ENCODE data around the gene RGS14.

RGS14 gene

DNA sequence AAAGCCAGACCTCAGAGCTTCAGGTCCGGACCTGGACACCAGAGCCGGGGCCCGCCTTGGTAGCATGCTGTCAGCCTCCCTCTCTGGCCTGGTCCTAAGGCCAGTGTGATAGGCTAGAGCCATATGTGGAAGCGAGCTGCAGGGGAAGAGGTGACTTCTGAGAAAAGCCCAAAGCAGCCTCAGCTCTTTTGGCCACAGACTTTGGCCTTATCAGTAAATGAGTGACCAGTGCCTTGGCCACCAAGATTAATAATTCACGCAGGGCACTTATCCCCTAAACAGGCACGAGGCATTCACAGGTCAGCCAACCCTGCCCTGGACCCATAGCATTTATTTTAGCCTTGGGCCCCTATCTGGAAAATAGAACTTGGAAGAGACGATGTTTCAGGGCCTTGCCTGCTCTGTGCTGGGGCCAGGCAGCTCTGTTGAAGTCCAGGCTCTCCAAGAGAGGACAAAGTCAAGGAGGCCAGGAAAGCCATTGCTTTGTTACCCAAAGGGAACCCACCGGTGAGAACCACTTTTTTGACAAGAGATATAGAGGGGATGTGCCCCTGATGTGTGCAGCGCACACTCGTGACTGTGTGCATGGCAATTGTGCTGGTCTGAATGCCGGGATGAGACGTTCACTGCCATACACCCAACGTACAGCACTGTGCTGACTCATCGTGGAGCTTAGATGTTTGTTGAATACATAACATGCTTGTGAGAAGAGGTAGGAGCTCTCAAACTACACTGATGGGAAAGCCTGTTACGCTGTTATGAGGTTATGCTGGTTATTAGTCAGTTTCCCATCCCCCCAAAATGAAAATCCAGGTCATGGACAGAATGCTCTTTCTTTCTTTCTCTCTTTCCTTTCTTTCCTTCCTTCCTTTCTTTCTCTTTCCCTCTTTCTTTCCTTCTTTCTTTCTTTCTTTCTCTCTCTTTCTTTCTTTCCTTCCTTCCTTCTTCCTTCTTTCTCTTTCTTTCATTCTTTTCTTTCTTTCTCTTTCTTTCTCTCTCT lies 21.5 kb downstream of the RGS14 start:
- no peak for DNase-seq (ENCODE audit: low read depth, low spot score)

DNA sequence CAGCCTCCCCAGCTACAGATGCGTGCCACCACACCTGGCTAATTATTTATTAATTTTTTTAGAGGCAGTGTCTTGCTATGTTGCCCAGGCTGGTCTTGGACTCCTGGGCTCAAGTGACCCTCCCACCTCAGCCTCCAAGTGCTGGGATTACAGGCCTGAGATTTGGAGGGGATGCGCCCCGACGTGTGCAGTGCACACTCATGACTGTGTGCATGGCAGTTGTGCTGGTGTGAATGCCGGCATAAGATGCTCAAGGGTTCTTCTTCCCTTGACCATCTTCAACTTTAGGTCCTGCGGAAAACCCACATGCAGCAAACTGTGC lies 23.0 kb downstream of the RGS14 start:
- no peak for DNase-seq (ENCODE audit: low read depth, low spot score)

DNA sequence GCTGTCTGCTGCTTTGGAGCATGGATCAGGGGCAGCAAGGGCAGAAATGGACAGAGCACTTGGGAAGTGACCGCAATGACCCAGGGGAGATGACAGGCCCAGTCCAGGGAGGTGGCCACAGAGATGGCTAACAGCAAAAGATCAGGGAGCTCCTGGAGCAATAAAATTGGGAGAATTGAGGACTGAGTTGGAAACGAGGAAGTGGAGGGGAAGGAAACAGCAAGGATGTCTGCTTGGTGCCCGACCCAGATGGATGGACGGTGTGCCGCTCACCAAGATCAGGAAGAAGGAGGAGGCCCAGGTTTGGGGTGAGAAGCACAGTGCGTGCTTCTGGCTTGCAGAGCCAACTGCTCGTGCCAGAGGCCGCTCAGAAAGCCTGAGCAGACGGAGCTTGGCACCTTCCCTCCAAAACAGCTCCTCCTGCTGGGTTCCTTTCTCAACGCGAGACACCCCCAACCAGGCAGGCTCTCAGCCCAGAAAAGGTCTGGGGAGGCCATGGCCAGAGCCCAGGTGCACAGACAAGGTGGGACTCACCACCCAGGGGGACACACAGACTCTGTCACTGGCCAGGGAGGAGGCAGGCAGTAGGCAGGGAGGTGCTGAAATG lies 24.8 kb downstream of the RGS14 start:
- no peak for DNase-seq (ENCODE audit: low read depth, low spot score)

- no peak for DNase-seq (ENCODE audit: low read depth, low spot score)
Measured at GRCh38 chr5:177383181-177383580, 25.5 kb downstream of the RGS14 start.

- no peak for DNase-seq (ENCODE audit: low read depth, low spot score)
Measured at GRCh38 chr5:177384134-177384533, 26.4 kb downstream of the RGS14 start, which contains the start of gene SLC34A1. SLC34A1 (plus strand) TSS chr5:177384434; CDS start chr5:177385742, 1,308 bp downstream.

DNA sequence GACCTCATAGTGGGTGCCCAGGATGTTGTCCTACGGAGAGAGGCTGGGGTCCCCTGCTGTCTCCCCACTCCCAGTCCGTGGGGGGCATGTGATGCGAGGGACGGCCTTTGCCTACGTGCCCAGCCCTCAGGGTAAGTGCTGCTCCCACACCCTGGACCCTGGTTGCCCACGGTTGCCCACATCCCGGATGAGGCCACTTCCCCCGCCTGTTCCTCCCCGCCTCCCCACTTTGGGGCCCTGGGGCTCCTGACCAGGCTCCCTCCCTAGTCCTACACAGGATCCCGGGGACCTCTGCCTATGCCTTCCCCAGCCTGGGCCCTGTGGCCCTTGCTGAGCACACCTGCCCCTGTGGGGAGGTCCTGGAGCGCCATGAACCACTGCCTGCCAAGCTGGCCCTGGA lies 28.0 kb downstream of the RGS14 start:
- DNase-seq (ENCODE audit: low read depth, low spot score): no peak

DNA sequence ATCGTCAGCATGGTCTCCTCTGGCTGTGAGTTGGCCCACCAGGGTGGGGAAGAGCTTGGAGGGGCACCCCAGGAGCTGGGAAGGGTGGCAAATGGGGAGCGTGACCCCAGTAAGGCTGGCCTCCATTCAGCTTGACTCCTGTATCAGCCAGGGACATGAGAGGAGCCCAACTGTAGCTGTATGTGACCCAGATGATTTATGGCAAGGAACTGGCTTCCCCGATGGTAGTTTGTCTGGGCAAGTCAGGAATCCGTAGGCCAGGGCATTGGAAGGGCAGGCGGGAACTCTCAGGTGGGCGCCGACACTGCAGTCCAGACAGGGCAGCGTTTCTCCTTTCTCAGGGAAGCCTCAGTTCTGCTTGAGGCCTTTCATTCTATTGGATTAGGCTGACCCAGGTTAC lies 28.8 kb downstream of the RGS14 start:
- no peak for DNase-seq (ENCODE audit: low read depth, low spot score)

GRCh38 chr5:177387405-177387804 lies 29.7 kb downstream of the RGS14 start:
- DNase-seq (ENCODE audit: low read depth, low spot score): no peak

DNA sequence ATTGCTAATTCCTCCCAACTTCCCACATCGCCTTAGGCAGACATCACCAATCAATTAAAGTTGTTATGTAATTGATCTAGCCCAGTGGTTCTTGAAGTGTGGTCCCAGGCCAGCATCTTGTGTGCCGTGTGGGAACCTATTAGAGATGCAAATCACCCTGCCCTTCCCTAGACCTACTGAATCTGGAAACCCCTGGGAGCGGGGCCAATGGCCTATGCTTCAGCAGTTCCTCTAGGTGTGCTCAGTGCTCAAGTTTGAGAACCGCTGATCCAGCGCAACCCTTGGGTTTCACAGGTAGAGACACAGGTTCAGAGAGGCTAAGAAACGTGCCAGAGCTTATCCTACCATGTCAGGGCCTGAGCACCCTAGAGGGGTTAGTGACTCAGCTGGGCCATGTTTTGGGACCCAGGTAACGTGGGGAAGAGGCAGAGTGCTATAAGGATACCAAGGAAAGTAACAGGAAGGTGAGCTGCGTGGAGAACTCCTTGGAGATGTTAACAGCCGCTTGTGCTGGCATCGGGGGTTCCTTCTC lies 30.9 kb downstream of the RGS14 start:
- DNase-seq (ENCODE audit: low read depth, low spot score): no peak

GRCh38 chr5:177389241-177390169 lies 31.8 kb downstream of the RGS14 start:
- no peak for DNase-seq (ENCODE audit: low read depth, low spot score)

DNA sequence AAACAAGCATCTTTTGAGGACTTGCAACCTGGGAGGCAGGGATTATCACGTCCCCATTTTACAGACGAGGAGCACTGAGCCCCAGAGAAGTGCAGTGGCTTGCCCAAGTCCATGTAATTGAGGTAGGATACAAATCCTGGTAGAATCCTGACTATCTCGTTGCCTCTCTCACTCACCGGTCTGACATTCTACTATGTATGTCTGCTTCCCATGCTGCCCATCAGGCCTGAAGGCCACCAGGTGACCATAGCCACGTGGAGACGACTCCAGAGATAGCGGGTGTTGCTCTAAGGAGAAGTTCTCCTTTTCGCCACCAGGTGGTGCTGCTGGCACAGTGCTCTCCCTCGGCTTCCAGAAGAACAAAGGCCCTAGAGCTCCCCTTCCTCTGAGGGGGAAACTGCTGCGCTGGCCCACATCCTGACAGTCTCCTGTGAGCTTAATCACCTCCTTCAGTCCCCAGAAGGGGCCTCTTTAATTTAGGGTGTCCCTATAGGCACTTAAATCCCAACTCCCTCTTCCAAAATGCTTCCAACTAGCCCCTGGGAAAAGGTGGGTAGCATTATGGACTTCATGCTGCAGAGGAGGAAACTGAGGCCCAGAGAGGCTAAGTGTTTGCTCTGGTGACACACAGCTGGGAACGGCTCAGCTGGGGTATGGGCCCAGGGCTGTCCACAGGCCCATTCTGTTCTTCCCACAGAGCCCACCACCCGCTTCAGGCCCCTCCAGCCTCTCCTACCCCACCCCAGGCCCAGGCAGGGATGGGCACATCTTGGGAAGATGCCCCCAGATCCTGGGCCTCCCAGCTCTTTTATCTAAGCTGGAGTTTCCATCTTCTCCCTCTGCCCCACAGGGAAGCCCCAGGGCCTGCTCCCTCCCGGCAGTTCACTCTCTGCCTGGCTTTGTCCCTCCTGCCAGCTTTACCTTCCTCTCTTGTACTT lies 32.9 kb downstream of the RGS14 start:
- peak; percentile 75 for DNase-seq (ENCODE audit: low read depth, low spot score)

DNA sequence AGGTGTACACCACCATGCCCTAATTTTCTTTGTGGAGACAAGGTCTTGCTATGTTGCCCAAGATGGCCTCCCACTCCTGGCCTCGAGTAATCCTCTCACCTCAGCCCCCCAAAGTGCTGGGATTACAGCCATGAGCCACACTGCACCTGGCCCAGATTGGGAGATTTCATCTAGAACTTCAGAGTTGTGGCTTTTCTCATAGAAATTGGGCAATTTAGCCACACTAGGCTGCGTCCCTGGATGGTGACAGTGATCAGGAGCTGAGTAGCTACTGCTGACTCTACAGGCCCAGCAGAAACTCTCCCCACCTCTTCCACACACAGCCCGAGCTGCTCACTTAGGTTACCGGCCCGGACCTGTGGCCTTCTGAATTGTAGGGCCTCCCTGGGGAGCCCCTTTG lies 35.0 kb downstream of the RGS14 start:
- no peak for DNase-seq (ENCODE audit: low read depth, low spot score)

DNA sequence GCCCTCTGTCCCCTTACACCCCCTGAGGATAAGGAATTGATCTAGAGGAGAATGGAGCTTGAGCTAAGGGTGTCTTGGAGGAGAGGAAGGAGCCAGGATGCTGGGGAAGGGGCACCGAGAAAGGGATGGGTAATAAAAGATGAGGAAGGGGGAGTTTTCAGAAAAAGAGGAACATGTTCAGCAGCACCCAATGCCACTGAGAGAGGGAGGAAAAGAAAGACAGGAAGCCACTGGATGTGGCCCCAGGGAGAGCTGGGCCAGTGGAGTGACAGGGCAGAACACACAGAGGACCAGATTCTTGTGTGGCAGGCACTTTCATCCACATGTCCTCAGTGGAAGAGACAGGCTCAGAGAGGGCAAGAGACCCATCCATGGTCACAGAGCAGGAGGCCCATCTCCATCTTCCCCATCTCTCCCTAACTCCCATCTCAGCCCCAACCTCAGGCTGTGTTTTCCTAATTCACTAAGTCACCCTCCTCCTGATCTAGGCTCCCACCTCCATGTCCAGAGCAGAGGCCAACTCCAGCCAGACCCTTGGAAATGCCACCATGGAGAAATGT lies 35.6 kb downstream of the RGS14 start:
- DNase-seq (ENCODE audit: low read depth, low spot score): no peak

- no peak for DNase-seq (ENCODE audit: low read depth, low spot score)
Measured at GRCh38 chr5:177393990-177394389, 36.3 kb downstream of the RGS14 start.

DNA sequence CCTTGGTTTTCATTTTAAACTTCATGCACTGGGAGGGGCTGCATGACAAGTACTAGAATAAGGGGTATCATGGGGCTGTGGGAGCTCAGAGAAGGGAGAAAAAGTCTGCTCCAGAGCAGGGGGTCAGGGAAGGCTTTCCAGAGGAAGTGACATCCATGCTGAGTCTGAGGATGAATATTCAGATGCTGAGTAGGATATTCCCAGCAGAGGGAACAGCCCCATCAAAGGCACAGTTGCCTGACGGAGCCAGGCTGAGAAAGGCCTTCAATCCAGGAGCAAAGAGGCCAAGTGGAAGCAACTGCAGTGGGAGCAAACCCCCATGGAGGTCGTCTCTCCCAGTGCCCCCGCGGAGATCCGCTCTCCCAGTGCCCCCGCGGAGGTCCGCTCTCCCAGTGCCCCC lies 38.4 kb downstream of the RGS14 start:
- DNase-seq (ENCODE audit: low read depth, low spot score): no peak

GRCh38 chr5:177396807-177397206 lies 39.1 kb downstream of the RGS14 start:
- DNase-seq (ENCODE audit: low read depth, low spot score): no peak

- DNase-seq (ENCODE audit: low read depth, low spot score): no peak
Measured at GRCh38 chr5:177397875-177398390, 40.2 kb downstream of the RGS14 start.

DNA sequence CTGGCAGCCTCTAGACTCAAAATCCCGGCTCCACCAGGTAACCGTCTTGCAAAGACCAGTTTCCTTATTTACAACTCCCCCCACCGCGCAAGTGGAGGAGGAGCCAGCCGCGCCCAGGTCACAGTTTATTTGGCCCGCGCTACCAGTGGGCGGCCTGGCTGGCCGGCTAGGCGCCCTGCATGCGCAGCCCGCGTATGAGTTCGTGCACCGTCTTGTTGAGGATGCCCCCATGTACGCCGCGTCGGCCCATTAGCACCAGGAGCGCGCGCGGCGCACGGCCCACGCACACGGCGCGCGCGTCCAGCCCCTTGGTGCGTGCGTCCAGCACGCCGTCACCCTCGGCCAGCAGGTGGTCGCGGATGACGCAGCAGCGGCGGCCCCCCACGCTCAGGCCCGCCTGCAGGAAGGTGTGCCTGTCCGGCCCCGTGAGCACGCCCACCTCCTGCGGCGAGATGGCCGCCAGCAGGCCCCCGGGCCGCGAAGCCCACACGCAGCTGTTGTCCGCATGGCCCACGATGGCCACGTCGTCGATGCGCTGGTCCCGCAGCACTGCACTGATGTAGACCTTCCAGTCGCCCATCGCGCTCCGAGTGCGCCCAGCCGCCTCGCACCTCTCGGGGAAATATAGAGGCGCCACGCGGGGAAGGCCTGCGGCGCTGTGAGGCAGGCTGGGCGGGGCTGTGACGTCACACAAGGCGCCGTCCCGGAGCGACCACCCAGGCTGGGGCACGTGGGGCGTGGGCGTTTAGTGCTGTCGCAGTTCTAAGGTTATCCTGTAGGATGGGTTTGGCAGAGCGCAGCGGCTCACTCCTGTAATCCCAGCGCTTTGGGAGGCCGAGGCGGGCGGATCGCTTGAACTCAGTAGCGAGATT lies 42.5 kb downstream of the RGS14 start, which contains the start of gene PFN3:
Gene PFN3 (minus strand): TSS at position 665 of the 872 bp plus-strand sequence. CDS start 85 bp downstream, at position 580.
- no peak for DNase-seq (ENCODE audit: low read depth, low spot score)

Data from iPS DF 19.7 (cell line).